HG03558 (cell line): ENCODE measurements around the gene NECTIN1.
"Not testable (repeated sequence)": the region's sequence is repeated elsewhere in the genome, so short reads cannot be mapped to it uniquely, and the experiment has no call there.

Experiments used
- ATAC-seq: cut with Tn5 transposase; IDR thresholded peaks from one replicate; pipeline ENCODE4 v1.9.1; 2021; ENCODE audit warnings: moderate number of reproducible peaks; ENCODE audit not compliant: unreplicated experiment; ENCODE audit errors: extremely low read depth

Gene NECTIN1

GRCh38 chr11:119602745-119603373, 126.1 kb downstream of the NECTIN1 start:
- no peak for ATAC-seq

GRCh38 chr11:119599864-119600541, 129.0 kb downstream of the NECTIN1 start:
- ATAC-seq: no peak

- not testable (repeated sequence) for ATAC-seq
These were observed 133.1 kb downstream of the NECTIN1 start for GRCh38 chr11:119595941-119596340.

GRCh38 chr11:119594639-119595249, 134.3 kb downstream of the NECTIN1 start:
- ATAC-seq: no peak

GRCh38 chr11:119593346-119593745, 135.7 kb downstream of the NECTIN1 start:
- no peak for ATAC-seq

- no peak for ATAC-seq
These were observed 136.4 kb downstream of the NECTIN1 start for GRCh38 chr11:119592642-119593041.

GRCh38 chr11:119591836-119592310, 137.1 kb downstream of the NECTIN1 start:
- ATAC-seq: no peak

GRCh38 chr11:119590651-119591351, 138.2 kb downstream of the NECTIN1 start:
- ATAC-seq: no peak

GRCh38 chr11:119589001-119589400, 140.0 kb downstream of the NECTIN1 start:
- ATAC-seq: no peak
